ENCODE data around the gene AMD1.
"Not testable (repeated sequence)": the region's sequence is repeated elsewhere in the genome, so short reads cannot be mapped to it uniquely, and the experiment has no call there.

AMD1 gene

GRCh38 chr6:110902091-110902490, 27.5 kb downstream of the AMD1 start:
- no peak for TF ChIP-seq POLR2A (IDR thresholded peaks at IDR 0.05; ENCODE audit: extremely low read depth, insufficient read length)
- no peak for TF ChIP-seq MAX (IDR thresholded peaks at IDR 0.05; ENCODE audit: low read depth, low read length)
- TF ChIP-seq CTCF (IDR thresholded peaks at IDR 0.05; ENCODE audit: low read depth, low read length), result no peak
- no peak for TF ChIP-seq MYC (IDR thresholded peaks at IDR 0.05; ENCODE audit: low read depth, low read length)
- H3K4me3 ChIP-seq (ENCODE audit: low read depth, low read length), result no peak overlapping the region
- no peak for DNase-seq (ENCODE audit: low read depth)

GRCh38 chr6:110906273-110906672, 31.7 kb downstream of the AMD1 start:
- DNase-seq (ENCODE audit: low read depth), result not testable (repeated sequence)

DNA sequence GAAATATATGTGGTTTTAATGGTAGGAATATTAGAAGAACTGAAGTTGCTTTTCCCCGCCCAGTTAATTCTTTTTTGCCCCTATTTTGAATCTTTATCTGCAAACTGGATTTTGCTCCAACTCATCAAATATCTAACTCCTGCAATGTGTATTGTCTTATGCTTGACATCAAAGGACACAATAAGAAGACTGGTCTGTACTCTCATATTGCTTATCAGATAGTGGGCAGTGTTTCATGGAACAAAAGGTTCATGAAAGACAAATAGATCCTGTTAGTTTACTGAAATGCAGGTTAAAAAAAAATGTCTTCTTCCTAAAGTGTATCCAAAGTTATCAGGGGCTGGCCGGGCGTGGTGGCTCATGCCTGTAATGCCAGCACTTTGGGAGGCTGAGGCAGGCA, 56.2 kb downstream of the AMD1 start:
- DNase-seq (ENCODE audit: low read depth), result no peak
- H3K4me3 ChIP-seq (ENCODE audit: low read depth, low read length), result no peak overlapping the region
- no peak for TF ChIP-seq POLR2A (IDR thresholded peaks at IDR 0.05; ENCODE audit: extremely low read depth, insufficient read length)
- TF ChIP-seq MAX (IDR thresholded peaks at IDR 0.05; ENCODE audit: low read depth, low read length), result no peak
- TF ChIP-seq CTCF (IDR thresholded peaks at IDR 0.05; ENCODE audit: low read depth, low read length), result no peak
- no peak for TF ChIP-seq MYC (IDR thresholded peaks at IDR 0.05; ENCODE audit: low read depth, low read length)

More at GRCh38 chr6:110906273-110906672, 31.7 kb downstream of the AMD1 start:
- not testable (repeated sequence) for H3K4me3 ChIP-seq (ENCODE audit: low read depth, low read length)

GRCh38 chr6:110933912-110934311, 59.3 kb downstream of the AMD1 start:
- H3K4me3 ChIP-seq (ENCODE audit: low read depth, low read length), result no peak overlapping the region
- TF ChIP-seq MYC (IDR thresholded peaks at IDR 0.05; ENCODE audit: low read depth, low read length) (no peak), CTCF (IDR thresholded peaks at IDR 0.05; ENCODE audit: low read depth, low read length) (no peak), POLR2A (IDR thresholded peaks at IDR 0.05; ENCODE audit: extremely low read depth, insufficient read length) (no peak), MAX (IDR thresholded peaks at IDR 0.05; ENCODE audit: low read depth, low read length) (no peak)
- DNase-seq (ENCODE audit: low read depth), result no peak

DNA sequence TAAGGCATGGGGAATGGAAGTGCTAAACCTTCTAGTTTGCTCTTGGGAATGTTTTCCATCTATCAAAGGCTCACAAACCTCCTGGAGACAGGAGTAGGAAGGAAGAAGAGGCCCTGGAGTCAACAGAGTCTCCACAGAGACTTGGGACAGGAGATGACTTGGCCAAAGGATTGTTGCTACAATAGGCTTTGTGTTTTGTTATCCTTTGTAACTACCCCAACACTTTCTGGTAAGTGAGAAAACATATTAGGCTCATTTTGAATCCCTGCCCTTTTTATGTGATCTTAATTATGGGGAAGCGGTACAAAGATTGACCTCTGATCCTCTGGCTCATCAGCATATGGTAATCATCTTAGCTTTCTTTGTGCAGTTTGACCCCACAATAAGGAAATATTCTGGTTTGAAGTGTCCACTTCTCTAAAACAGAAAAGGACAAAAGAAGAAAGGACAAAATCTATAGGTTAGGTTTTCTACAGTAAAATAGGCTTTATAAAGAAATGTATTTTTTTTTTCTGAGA, 59.9 kb downstream of the AMD1 start:
- no peak for DNase-seq (ENCODE audit: low read depth)
- no peak for TF ChIP-seq POLR2A (IDR thresholded peaks at IDR 0.05; ENCODE audit: extremely low read depth, insufficient read length)
- TF ChIP-seq MYC (IDR thresholded peaks at IDR 0.05; ENCODE audit: low read depth, low read length), result no peak
- TF ChIP-seq CTCF (IDR thresholded peaks at IDR 0.05; ENCODE audit: low read depth, low read length), result no peak
- TF ChIP-seq MAX (IDR thresholded peaks at IDR 0.05; ENCODE audit: low read depth, low read length), result no peak
- no peak overlapping the region for H3K4me3 ChIP-seq (ENCODE audit: low read depth, low read length)

GRCh38 chr6:110935171-110935570, 60.6 kb downstream of the AMD1 start:
- no peak overlapping the region for H3K4me3 ChIP-seq (ENCODE audit: low read depth, low read length)
- DNase-seq (ENCODE audit: low read depth), result no peak
- TF ChIP-seq POLR2A (IDR thresholded peaks at IDR 0.05; ENCODE audit: extremely low read depth, insufficient read length) (no peak), CTCF (IDR thresholded peaks at IDR 0.05; ENCODE audit: low read depth, low read length) (no peak), MAX (IDR thresholded peaks at IDR 0.05; ENCODE audit: low read depth, low read length) (no peak), MYC (IDR thresholded peaks at IDR 0.05; ENCODE audit: low read depth, low read length) (no peak)

All from NB4 (cell line).